Activated CD4-positive, CD25-positive, alpha-beta regulatory T cell treated with anti-CD3 and anti-CD28 coated beads, Interleukin-2, amount 50 U/mL, for 72 hours (primary cell): ENCODE results near the gene ZBTB16.

Source experiments
- DNase-seq: peaks from one replicate; pipeline ENCODE4 v3.0.0; 2021

Gene ZBTB16

GRCh38 chr11:114132944-114133394 is 73.5 kb downstream of the ZBTB16 start:
- DNase-seq, result no peak

GRCh38 chr11:114133548-114134329 is 74.2 kb downstream of the ZBTB16 start:
- no peak for DNase-seq

- no peak for DNase-seq
Observed at GRCh38 chr11:114134870-114135269, 75.4 kb downstream of the ZBTB16 start.

- no peak for DNase-seq
Observed at GRCh38 chr11:114135737-114136151, 76.2 kb downstream of the ZBTB16 start.

- no peak for DNase-seq
Observed at GRCh38 chr11:114136686-114137640, 77.5 kb downstream of the ZBTB16 start.

- DNase-seq, result no peak
Observed at GRCh38 chr11:114137838-114138237, 78.3 kb downstream of the ZBTB16 start.

- no peak for DNase-seq
Observed at GRCh38 chr11:114138411-114138810, 78.9 kb downstream of the ZBTB16 start.

- no peak for DNase-seq
Observed at GRCh38 chr11:114140826-114141225, 81.3 kb downstream of the ZBTB16 start.

GRCh38 chr11:114141863-114142580 is 82.5 kb downstream of the ZBTB16 start:
- no peak for DNase-seq

- no peak for DNase-seq
Observed at GRCh38 chr11:114142707-114143106, 83.2 kb downstream of the ZBTB16 start.

- no peak for DNase-seq
Observed at GRCh38 chr11:114145166-114145775, 85.8 kb downstream of the ZBTB16 start.

GRCh38 chr11:114147375-114148012 is 88.0 kb downstream of the ZBTB16 start:
- no peak for DNase-seq

- DNase-seq, result no peak
Observed at GRCh38 chr11:114148013-114148382, 88.5 kb downstream of the ZBTB16 start.

GRCh38 chr11:114149689-114150407 is 90.3 kb downstream of the ZBTB16 start:
- no peak for DNase-seq

GRCh38 chr11:114150671-114151070 is 91.2 kb downstream of the ZBTB16 start:
- no peak for DNase-seq

- no peak for DNase-seq
Observed at GRCh38 chr11:114151631-114152030, 92.1 kb downstream of the ZBTB16 start.

- DNase-seq, result no peak
Observed at GRCh38 chr11:114152162-114152561, 92.7 kb downstream of the ZBTB16 start.

- no peak for DNase-seq
Observed at GRCh38 chr11:114152785-114153184, 93.3 kb downstream of the ZBTB16 start.

GRCh38 chr11:114153224-114153623 is 93.7 kb downstream of the ZBTB16 start:
- no peak for DNase-seq

GRCh38 chr11:114154271-114155047 is 94.9 kb downstream of the ZBTB16 start:
- no peak for DNase-seq

- no peak for DNase-seq
Observed at GRCh38 chr11:114155116-114155515, 95.6 kb downstream of the ZBTB16 start.
